H54 (cell line): Measurements from ENCODE around the gene ISLR2.
"Not testable (repeated sequence)": the region's sequence is repeated elsewhere in the genome, so short reads cannot be mapped to it uniquely, and the experiment has no call there.

Experiments
- DNase-seq: peaks from one replicate; pipeline ENCODE4 v3.0.0; 2011; ENCODE audit warnings: low spot score, mixed read lengths; ENCODE audit not compliant: insufficient read length
- FAIRE-seq: peaks from 3 replicates; lab custom pipeline; 2011; peaks lifted over from hg19 to GRCh38; lab: Jason Lieb, UNC
- POLR2A ChIP-seq: IDR thresholded peaks from 2 replicates; pipeline ENCODE4 v1.6.1; 2011; ENCODE audit warnings: low read depth, mild to moderate bottlenecking, low read length

ISLR2 gene

DNA sequence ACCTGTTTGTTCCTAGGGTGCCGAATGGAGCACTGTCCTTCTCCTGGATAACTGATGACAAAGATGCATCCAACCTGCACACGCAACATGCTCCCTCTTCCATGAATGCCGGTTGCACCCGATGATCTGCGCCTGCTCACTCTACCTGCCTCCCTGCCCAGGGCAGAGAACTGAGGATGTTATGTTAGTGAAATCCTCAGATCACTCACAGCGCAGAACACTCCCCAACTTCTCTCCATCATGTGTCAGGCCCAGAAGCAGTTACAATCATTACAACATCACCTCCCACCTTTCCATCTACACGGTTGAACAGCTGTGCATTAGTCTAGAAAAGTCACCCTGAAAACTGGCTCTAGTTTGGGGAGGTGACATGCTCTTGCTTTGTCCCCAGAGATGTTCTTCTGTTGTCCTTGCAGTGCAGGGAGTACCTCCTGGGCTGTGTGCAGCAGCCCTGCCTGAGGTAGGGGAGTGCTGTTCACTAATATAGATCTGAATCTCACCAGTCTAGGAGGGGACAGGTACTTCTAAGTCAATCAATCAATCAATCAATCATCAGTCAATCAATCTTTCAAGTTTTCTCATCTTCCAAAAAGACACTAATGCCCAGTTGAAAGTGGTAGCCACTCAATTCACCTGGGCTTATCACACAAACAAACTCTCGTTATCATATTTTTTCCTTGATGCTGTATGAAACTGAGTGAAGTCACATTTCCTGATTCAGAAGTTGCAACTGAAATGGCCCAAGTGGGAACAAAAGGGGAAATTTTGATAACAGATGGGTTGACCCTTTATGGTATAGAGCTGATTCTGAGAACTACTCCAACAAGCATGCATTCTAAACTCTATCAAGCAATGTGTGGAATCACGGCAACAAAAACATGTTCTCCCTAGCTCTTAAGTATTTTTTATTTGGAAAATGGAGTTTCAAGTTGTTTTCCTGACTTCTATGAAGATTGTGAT is 27.8 kb downstream of the ISLR2 start:
- no peak for DNase-seq
- FAIRE-seq, result no peak

DNA sequence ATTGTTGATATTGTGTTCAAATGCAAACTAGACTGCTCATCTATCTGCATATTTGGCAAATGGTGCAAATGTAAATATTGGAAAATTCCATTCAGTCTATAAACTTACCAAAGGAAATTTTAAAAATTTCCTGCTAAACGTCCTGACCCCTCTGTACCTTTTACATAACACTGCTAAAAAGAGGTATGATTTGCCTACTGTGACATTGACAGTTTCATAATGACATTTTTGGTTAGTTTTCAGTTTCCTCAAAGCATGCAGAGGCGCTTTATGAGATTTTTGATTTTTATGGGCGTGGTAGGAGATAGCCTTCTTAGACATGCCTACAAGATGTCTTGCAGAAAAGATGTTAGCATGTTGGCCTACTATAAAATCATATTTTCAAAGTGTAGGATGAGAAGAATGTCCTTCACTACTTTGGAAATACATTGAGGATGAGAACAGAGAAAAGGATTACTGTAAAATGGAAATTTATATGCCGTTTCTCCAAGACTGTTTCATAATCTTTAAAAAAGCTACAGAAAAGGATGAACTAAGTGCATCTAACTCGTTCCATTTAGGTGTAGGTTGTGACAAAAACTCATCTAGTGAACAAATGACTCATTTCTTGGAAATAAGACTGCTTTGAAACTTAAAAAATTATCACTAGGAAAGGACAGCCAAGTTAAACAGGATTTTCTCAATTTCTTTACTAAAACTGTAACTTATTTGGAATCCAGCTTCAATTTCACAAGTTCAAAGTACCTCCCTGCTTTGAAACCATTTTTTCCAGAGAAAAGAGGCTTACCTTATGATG is 28.7 kb downstream of the ISLR2 start:
- no peak for DNase-seq
- TF ChIP-seq POLR2A, result no peak
- FAIRE-seq, result no peak

More for the DNA sequence above, 27.8 kb downstream of the ISLR2 start:
- no peak for TF ChIP-seq POLR2A

DNA sequence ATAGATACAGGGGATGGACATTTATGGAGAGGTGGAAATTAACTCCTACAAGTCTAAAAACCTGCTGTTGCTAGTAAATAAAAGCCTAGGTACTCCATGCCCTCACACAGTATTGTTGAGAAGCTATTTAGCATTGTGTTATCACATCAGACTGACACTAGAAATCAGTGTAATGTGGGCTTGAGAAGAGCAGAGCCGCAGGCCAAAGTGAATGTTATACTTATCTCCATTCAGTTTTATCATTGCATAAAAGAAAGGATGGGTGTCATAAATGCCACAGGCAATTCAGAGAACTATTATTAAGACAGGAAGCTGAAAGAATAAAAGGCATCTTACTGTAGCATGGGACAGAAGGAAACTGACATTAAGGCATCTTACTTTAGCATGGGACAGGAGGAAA is 29.4 kb downstream of the ISLR2 start:
- DNase-seq (no peak), FAIRE-seq (no peak)
- TF ChIP-seq POLR2A, result no peak

- not testable (repeated sequence) for FAIRE-seq, DNase-seq
These were observed 30.0 kb downstream of the ISLR2 start for GRCh38 chr15:74160390-74160789.

DNA sequence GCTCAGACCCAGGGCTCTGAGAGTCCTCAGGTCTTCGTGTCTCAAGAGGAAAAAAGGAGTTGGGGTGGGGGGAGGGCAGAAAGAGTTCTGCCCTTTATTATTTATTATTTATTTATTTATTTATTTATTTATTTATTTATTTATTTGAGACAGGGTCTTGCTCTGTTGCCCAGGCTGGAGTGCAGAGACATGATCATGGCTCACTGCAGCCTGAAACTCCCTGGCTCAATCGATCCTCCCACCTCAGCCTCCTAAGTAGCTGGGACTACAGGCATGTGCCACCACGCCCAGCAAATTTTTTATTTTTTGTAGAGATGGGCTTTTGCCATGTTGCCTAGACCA is 31.8 kb downstream of the ISLR2 start:
- DNase-seq, FAIRE-seq: not testable (repeated sequence)

GRCh38 chr15:74165461-74165860 is 35.1 kb downstream of the ISLR2 start:
- DNase-seq, result no peak
- TF ChIP-seq POLR2A, result no peak
- FAIRE-seq, result no peak

- DNase-seq, result no peak
- TF ChIP-seq POLR2A, result no peak
- FAIRE-seq, result no peak
These were observed 37.5 kb downstream of the ISLR2 start for GRCh38 chr15:74167891-74168331.

DNA sequence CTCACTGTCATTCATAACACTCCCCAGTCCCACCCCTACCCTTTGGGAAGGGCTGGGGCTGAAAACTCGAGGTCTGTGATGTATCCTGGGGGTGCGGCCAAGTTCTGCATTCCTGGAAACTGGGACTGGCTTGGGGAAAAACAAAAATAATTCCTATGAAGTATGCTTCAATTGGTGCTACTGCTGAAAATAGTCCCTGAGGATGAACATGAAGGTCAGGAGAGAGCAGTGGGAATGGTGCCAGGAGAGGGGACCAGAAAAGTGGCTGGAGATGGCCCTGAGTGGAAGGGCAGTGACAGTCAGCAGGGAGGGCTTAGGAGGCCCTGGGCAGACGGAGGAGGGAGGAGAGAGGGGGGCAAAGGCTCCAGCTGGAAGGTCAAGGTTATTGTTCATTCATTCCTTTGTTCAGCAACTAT is 38.3 kb downstream of the ISLR2 start:
- no peak for FAIRE-seq

DNA sequence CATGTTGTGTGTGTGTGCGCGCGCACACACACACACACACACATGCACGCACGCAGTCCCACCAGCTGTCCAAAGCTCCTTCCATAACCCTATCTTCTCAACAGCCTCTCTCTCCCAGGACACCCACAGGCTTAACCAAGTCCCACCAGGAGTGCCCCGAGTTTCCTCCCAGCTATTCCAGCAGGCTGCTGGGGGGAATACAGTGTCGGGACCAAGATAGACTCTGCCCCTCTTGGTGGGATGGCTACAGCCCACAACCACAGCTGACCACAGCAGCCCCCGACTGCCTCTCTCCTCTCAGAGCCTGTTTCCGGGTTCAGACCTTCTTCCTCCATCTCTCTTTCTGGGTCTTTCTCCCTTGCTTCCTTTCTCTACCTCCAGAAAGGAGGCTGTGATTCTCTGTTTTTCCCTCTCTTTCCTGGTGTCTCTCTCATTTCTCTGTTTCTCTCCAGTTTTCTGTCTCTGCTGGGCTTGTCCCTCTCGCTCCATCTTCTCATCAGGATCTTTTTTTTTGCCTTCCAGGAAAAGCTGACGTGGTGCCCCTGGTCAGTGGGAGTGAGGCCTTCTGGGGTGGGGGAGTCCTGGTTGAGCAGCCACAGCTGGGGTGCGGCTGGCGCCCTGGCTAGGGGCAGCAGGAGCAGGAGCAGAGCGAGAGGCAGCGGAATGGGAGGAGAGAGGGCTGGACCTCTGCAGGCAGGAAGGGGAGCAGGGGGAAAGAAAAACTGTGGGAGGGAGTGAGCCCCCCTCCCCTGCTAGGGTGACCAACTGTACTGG is 39.9 kb downstream of the ISLR2 start:
- DNase-seq (no peak), FAIRE-seq (no peak)
- TF ChIP-seq POLR2A, result no peak

More for the DNA sequence above, 38.3 kb downstream of the ISLR2 start:
- no peak for TF ChIP-seq POLR2A
- no peak for DNase-seq

DNA sequence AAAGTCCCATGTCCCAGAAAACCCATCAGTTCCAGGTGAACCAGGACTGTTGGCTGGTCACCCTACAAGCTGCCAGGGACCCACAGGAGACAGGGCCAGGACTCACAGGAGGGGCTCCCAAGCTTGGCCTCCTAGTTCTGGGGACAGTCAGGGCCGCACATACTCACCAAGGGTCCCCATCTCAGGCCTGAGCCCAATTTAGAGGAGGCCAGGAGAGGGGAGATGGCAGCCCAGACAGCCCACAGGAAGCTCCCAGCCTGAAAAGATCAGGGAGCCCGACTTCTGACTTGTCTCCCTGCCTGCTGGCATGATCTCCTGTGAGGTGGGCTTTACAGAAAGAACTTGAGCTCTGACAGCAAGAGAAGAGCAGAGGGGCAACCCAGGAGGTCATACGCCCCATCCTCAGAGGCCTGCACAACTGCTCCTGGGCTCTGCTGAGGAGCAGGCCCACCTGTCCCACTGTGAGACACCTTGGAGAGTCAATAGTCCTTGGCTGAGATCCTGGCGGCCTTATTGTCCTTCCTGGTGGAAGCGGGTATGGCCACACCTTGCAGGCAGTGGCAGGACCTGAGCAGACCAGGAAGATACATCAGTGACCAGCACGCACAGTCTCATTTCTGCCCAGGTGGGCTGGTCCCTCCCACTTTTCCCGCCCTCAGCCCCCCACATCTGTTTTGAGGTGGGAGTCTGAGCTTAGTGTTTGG is 40.6 kb downstream of the ISLR2 start:
- no peak for TF ChIP-seq POLR2A
- DNase-seq (no peak), FAIRE-seq (no peak)

GRCh38 chr15:74171965-74172541 is 41.7 kb downstream of the ISLR2 start:
- TF ChIP-seq POLR2A, result no peak
- FAIRE-seq (no peak), DNase-seq (no peak)

DNA sequence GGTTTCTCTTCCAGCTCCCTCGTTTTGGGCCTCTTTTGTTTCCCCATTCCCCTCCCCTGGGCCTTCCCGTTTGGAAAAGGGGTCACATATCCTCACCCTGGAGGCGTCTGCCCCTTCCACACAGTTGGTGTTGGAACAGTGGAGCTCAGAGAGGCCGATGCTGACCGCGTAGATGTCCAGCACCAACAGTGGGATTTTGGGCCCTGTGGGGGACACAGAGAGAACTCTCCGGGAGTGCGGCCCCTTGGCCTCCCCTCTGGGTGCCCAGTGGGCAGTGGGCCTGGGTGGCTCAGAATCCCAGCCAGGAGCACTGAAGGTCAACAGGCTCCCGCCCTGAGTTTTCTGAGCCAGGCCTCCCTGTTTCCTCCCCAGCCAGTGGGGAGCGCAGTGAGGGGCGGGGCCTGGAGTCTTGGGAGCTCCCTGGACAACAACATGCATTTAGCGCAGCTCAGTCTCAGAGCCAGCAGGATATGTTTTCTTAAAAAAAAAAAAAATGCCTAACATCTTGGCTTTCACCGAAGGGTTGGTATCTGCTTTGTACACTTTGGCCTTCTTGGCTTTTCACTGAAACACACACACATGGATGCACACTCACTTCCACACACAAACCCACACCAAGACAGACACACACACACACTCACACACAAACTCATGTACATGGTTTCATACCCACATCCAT is 42.5 kb downstream of the ISLR2 start:
- TF ChIP-seq POLR2A, result no peak
- FAIRE-seq (no peak), DNase-seq (no peak)
